Mammary epithelial cell (primary cell): ENCODE data around the gene SATB1.

ENCODE experiments used
- CTCF ChIP-seq, 2 donors: IDR thresholded peaks in 1 of 2; conservative IDR thresholded peaks in 1 of 2; 2 replicates each; pipeline ENCODE4 v1.5.1; 2011 to 2012; ENCODE audit warnings: inconsistent platforms in 2 of 2, low read length in 2 of 2, mild to moderate bottlenecking in 2 of 2, control low read depth in 1 of 2, low read depth in 1 of 2; ENCODE audit not compliant: insufficient read depth in 1 of 2; ENCODE audit errors: extremely low read depth in 1 of 2
- EZH2 ChIP-seq: IDR thresholded peaks from 2 replicates; pipeline ENCODE4 v1.6.1; 2012; ENCODE audit warnings: low read length, inconsistent platforms, borderline replicate concordance

GRCh38 chr3:18420555-18420954 lies 4.6 kb downstream of the SATB1 start:
- TF ChIP-seq CTCF (conservative IDR thresholded peaks at IDR 0.05 in 1 of 2, IDR thresholded peaks at IDR 0.05 in 1 of 2; ENCODE audit: extremely low read depth in 1 of 2, insufficient read depth in 1 of 2, low read depth in 1 of 2, low read length in 2 of 2) (no peak), EZH2 (no peak)
